T follicular helper cell (primary cell): Measurements from ENCODE around the gene BCL11A.
"Not testable (repeated sequence)": the region's sequence is repeated elsewhere in the genome, so short reads cannot be mapped to it uniquely, and the experiment has no call there.

ENCODE experiments used
- DNase-seq: peaks from one replicate; pipeline ENCODE4 v3.0.0-alpha.2; 2020; ENCODE audit warnings: low read depth

Gene BCL11A

GRCh38 chr2:60432035-60432601, 121.3 kb downstream of the BCL11A start:
- DNase-seq, result no peak

- DNase-seq, result no peak
These were observed 123.8 kb downstream of the BCL11A start for GRCh38 chr2:60429681-60430080.

DNA sequence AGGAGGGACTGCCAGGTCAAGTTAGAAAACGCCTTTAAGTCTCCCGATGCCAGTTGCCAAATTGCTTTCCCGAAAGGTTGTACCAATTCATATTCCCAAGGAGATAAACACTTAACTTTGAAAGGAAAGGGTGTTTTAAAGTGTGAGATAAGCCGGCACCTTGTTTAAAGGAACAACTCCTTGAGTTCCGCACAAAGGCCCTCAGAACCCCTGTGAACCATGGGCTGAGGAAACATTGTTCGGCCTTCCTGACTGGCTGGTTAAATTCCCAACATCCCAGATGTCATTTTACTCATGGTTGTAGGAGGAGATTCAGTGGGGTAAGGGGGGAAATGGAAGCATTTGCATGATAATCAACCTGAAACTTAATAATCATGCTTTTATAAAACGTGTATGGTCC, 126.6 kb downstream of the BCL11A start:
- no peak for DNase-seq

- no peak for DNase-seq
These were observed 127.1 kb downstream of the BCL11A start for GRCh38 chr2:60426341-60426740.

GRCh38 chr2:60424233-60424632, 129.2 kb downstream of the BCL11A start:
- no peak for DNase-seq

- DNase-seq, result no peak
These were observed 129.9 kb downstream of the BCL11A start for GRCh38 chr2:60423505-60423904.

DNA sequence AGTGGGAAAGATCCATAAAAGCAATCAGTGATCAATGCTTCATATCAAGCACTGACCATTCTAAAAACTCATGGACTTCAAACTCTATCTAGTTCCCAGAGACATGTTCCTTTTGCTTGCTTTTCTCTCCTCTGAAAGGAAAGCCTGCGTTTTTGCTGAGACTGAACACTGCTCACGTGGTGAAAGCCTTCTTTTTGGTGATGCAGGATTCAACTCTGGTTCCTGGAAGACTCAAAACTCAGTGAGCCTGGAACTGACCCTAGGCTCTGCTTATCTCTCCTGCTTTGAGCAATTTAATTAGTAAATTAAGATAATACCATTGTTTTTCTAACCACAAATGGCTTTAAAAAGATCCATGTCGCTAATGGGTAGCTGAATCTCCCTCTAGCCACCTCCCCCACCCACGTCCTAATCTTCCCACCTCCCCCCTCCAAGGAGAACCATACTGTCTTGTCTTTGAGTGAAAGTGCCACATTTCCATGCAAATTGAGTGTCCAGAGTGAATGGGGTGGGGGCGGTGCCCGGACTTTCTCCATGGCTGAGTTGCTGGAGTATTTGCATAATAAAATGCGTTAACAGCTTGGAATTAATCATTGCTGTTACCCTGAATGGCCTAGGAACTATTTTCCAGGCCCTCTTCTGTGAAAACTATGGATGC, 130.5 kb downstream of the BCL11A start:
- no peak for DNase-seq

GRCh38 chr2:60417210-60417609, 136.2 kb downstream of the BCL11A start:
- DNase-seq, result not testable (repeated sequence)

DNA sequence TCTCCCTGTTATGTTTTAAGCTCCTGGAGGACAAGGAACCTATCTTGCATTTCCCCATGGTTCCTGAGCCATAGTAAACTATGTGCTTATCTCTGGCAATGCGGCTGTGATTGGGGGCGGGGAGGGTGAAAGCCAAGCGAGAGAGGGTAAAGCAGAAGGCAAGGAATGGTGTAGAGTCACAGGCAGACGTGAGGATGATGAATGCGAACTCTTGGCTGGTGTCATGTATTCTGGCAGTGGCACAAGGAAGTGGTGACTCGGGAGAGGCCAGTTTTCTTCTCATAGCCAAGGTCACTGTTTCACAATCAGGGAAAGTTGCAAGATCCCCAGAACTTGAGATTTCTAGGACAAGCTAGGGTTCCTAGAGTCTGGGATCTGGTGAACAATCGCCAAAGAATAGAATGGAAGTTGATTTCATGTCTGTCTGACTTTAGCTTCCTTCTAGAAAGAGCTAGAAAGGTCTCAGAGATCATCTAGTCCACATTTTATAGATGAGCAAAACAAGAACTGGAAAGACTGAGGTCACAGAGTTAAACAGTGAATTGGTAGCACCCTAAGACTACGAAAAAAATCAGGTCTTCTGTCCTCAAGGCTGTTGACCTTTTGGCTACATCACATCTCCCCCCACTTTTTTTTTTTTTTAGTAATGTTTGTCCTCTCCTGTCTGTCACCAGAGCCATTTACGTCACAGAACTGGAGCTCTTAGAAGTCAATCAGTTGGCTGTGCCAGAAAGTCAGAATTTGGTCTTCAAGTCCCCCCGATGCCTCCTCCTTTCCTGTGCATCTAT, 137.0 kb downstream of the BCL11A start:
- DNase-seq, result no peak

DNA sequence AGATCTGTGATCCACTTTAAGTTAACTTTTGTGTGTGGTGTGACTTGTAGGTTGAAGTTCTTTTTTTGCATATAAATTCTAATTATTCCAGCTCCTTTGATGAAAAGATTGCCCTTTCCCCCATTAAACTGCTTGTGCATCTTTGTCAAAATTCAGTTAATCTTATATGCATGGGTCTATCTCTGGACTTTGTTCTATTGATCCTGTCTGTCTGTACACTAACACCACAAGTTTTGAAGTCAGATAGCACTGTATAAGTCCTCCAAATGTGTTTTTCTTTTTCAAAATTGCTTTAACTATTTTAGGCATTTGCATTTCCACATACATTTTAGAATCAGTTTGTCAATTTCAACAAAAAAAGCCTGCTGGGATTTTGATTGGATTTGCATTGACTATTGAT, 137.6 kb downstream of the BCL11A start:
- no peak for DNase-seq

GRCh38 chr2:60414495-60415138, 138.8 kb downstream of the BCL11A start:
- DNase-seq, result no peak

- no peak for DNase-seq
These were observed 139.7 kb downstream of the BCL11A start for GRCh38 chr2:60413814-60414168.

DNA sequence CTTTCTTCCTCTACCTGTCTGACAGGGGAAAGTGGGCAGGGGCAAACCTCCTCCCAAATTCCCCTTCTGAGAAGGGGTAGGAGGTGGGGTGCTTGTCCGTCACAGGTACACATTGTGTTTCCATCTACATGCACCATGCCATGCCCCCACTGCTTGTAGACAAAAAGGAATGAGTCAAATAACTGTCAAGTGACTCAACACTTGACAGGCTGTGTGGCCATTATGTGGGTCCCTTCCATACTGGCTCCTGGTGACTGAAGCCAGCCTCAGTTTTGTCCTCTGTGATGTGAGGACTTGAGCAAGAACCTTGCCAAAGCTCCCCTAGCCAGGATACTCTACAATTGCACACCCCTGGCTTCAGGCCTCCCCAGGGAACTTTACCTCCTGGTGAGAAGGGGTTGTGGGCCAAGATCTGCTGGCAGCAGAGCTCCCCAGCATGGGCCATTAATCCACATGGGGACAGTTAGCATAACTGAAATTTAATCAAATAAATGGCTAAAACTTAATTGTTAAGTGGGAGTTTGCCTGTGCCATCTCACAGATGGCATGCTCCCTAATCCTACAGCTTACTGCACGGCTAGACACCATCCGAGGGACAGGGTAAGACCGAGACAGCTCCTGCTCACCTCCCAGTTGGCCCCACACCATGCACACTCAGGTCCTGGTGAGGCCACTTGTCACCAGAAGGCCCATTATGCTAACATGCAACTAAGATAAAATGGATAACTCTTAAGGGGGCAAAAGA, 140.2 kb downstream of the BCL11A start:
- no peak for DNase-seq

- DNase-seq, result no peak
These were observed 140.8 kb downstream of the BCL11A start for GRCh38 chr2:60412620-60413019.

- no peak for DNase-seq
These were observed 141.4 kb downstream of the BCL11A start for GRCh38 chr2:60412027-60412426.

DNA sequence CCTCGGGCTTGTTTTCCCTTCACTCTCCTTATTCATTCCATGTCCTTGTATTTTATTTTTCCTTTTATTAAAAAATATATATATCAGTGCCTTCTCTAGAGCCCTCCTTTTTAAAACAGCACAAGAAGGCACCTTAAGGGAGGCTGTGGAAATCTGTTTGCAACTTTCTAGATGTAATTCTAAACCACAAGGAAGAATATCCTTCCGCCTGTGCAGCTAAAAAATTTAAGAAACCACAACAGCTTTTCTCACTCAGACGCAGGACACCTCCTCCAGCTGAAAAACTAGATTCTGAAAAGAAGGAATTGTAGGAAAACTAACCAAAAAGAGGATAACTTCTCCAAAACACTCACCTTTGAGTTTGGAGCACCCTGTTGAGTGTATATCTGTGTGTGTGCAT, 142.2 kb downstream of the BCL11A start:
- no peak for DNase-seq

DNA sequence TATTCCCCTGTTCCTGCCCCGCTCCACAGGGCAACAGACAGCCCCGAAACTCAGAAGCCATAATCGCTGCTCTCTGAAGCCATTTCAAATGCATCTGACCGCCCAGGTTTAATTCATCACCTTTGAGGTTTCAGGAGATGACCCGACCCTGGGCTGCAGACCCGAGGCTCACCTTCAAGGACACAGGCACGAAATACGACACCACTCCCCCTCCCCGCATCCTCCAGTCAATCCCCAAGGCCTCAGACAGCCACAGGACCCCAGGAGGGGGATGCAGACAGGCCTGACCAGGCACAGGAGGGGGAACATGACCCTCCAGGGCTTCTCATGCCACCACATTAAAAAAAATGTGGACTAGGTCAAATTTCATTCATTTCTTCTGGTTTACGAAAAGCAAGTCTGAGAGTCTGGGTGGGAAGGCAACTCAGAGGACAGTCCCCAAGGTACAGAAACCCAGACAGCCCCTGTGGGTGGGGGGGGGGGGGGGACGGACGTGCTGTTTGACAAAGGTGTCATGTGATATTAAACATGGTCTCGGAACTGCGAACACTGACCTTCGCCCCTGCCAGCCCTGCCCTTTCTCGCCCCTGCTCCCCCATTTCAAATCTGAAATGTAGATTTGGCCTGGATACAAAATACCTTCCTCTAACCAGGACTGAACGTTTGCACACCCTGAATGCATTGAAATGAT, 142.9 kb downstream of the BCL11A start:
- DNase-seq, result no peak

DNA sequence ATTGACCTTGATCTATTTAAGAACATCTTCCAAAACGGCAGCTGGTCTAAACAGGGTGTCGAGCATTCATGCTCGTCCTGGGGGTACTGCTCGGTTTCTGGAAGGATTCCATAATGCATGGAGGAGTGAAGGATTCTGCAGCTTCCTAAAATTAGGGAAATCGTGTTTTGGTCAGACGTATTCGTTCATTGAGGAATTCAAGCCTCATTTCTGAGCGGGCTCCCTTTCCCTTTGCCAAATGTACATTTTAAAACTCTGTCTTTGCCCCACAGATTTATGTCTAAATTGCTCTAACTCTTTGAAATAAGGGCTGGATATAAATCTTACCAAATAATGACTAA, 144.0 kb downstream of the BCL11A start:
- no peak for DNase-seq

- DNase-seq, result no peak
These were observed 144.5 kb downstream of the BCL11A start for GRCh38 chr2:60408811-60409530.

DNA sequence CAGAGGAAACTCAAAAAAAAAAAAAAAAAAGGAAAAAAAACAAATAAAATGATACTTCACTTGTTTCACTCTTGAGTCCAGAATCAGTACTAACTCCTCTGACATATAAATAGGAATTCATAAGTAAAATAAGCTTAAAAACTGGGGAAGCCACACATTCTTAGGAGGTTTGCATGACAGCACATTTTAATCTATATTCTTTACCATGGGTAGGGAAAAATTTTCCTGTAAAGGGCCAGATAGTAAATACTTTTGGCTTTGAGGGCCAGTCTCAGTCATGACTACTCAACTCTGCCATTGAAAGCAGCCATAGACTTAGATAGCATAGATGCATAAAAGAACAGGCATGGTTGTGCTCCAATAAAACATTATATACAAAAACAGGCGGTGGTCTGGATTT, 145.2 kb downstream of the BCL11A start:
- DNase-seq, result no peak

- no peak for DNase-seq
These were observed 146.1 kb downstream of the BCL11A start for GRCh38 chr2:60407398-60407797.
